ENCODE data around the gene DDO. TPM values are rescaled to one million over a fixed set of nuclear protein-coding genes. Genes with fewer than 3 reads are reported as not detected.

The DDO gene
- total RNA-seq, 4 donors from 2014 or later = 1.8 to 3.5 (median 2.4) TPM

GRCh38 chr6:110345025-110345424 lies 70.3 kb downstream of the DDO start:
- H3K4me1 ChIP-seq = no peaks in the 10 kb centered on the region
- ATAC-seq (no peak), DNase-seq (no peak)
- in situ Hi-C loops (cut with MboI; ENCODE audit: low sequenced_read_pairs in 4 of 4) = no loop called here
- H3K27me3 ChIP-seq = no peaks in the 10 kb centered on the region
- H3K4me3 ChIP-seq = no peak overlapping the region
- TF ChIP-seq CTCF (IDR thresholded peaks at IDR 0.05 in 4 of 5, conservative IDR thresholded peaks at IDR 0.05 in 1 of 5) = no peak
- no peak for TF ChIP-seq POLR2A (IDR thresholded peaks at IDR 0.05)
- H3K27ac ChIP-seq = no peak overlapping the region
- intact Hi-C loops (cut with DNase I; ENCODE audit: low total_unique reads) = no loop called here
- no peaks in the 10 kb centered on the region for H3K9me3 ChIP-seq
- H3K36me3 ChIP-seq = no peaks in the 10 kb centered on the region

GRCh38 chr6:110342759-110343158 lies 72.6 kb downstream of the DDO start:
- H3K27me3 ChIP-seq = no peaks in the 10 kb centered on the region
- DNase-seq (no peak), ATAC-seq (no peak)
- no peak overlapping the region for H3K4me3 ChIP-seq
- intact Hi-C loops (cut with DNase I; ENCODE audit: low total_unique reads) = no loop called here
- TF ChIP-seq POLR2A (IDR thresholded peaks at IDR 0.05) = no peak
- no peak for TF ChIP-seq CTCF (IDR thresholded peaks at IDR 0.05 in 4 of 5, conservative IDR thresholded peaks at IDR 0.05 in 1 of 5)
- H3K4me1 ChIP-seq = no peaks in the 10 kb centered on the region
- H3K36me3 ChIP-seq = no peaks in the 10 kb centered on the region
- no peaks in the 10 kb centered on the region for H3K9me3 ChIP-seq
- no peak overlapping the region for H3K27ac ChIP-seq
- in situ Hi-C loops (cut with MboI; ENCODE audit: low sequenced_read_pairs in 4 of 4) = no loop called here

Other genes with a start within 250 kb of the DDO start
- gene WASF1, start 235.9 kb downstream of the DDO start, total RNA-seq = 1 to 10 TPM in 2 of 4 donors, under 1 TPM in 2; 0.41 to 2.7 (median 1.4) TPM
- 10 to 100 TPM; 14.6 to 19.7 (median 16.5) TPM for gene CDC40, start 235.1 kb downstream of the DDO start, total RNA-seq
- gene METTL24, start 57.2 kb downstream of the DDO start, total RNA-seq = not detected
- not detected for gene SLC22A16, start 61.0 kb upstream of the DDO start, total RNA-seq